ENCODE data around the gene NKAIN1.

- TF ChIP-seq, protein P1, sequence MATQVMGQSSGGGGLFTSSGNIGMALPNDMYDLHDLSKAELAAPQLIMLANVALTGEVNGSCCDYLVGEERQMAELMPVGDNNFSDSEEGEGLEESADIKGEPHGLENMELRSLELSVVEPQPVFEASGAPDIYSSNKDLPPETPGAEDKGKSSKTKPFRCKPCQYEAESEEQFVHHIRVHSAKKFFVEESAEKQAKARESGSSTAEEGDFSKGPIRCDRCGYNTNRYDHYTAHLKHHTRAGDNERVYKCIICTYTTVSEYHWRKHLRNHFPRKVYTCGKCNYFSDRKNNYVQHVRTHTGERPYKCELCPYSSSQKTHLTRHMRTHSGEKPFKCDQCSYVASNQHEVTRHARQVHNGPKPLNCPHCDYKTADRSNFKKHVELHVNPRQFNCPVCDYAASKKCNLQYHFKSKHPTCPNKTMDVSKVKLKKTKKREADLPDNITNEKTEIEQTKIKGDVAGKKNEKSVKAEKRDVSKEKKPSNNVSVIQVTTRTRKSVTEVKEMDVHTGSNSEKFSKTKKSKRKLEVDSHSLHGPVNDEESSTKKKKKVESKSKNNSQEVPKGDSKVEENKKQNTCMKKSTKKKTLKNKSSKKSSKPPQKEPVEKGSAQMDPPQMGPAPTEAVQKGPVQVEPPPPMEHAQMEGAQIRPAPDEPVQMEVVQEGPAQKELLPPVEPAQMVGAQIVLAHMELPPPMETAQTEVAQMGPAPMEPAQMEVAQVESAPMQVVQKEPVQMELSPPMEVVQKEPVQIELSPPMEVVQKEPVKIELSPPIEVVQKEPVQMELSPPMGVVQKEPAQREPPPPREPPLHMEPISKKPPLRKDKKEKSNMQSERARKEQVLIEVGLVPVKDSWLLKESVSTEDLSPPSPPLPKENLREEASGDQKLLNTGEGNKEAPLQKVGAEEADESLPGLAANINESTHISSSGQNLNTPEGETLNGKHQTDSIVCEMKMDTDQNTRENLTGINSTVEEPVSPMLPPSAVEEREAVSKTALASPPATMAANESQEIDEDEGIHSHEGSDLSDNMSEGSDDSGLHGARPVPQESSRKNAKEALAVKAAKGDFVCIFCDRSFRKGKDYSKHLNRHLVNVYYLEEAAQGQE (IDR thresholded peaks at IDR 0.05; ENCODE audit: low read depth): no peak
- TF ChIP-seq CREB1 (IDR thresholded peaks at IDR 0.05; ENCODE audit: low read depth) (no peak), RAD21 (IDR thresholded peaks at IDR 0.05; ENCODE audit: low read depth) (no peak), YY1 (IDR thresholded peaks at IDR 0.05; ENCODE audit: low read depth) (no peak), TAF1 (IDR thresholded peaks at IDR 0.05; ENCODE audit: low read depth) (no peak), MAX (IDR thresholded peaks at IDR 0.05) (no peak), EP300 (IDR thresholded peaks at IDR 0.05; ENCODE audit: borderline replicate concordance) (no peak), CEBPB (IDR thresholded peaks at IDR 0.05) (no peak), EGR1 (IDR thresholded peaks at IDR 0.05) (no peak), FOXM1 (IDR thresholded peaks at IDR 0.05; ENCODE audit: borderline replicate concordance, low read depth) (no peak), TCF12 (IDR thresholded peaks at IDR 0.05; ENCODE audit: low read depth) (no peak)
Measured at GRCh38 chr1:31207046-31207445, 32.6 kb downstream of the NKAIN1 start.

Measured in Ishikawa (cell line).